ENCODE data around the gene PSAPL1. TPM values are rescaled to one million over a fixed set of nuclear protein-coding genes. Genes with fewer than 3 reads are reported as not detected.

The PSAPL1 gene
- total and polyA plus RNA-seq, 4 donors, result not detected

DNA sequence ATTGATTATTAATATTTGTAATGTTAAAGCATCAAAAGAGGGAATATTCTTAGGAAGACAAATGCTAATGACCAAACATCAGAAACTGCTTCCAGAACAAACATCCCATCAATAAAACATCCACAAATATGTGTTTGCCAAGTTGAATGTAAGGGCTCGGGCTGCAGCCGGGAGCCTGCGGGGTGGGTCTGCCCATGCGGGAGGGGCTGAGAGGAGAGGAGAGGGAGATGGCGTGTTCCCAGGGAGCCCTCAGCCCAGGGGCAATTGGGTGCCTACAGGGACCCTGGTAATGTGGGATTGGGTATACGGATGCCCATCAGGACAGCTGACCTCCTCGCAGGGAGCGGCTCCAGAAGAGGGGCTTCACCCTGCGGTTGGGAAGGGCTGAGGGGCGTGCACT, 38.4 kb upstream of the PSAPL1 start:
- TF ChIP-seq RAD21 (IDR thresholded peaks at IDR 0.05) (no peak), RXRA (IDR thresholded peaks at IDR 0.05) (no peak), FOXA1 (IDR thresholded peaks at IDR 0.05) (no peak), JUND (IDR thresholded peaks at IDR 0.05) (no peak), GABPA (IDR thresholded peaks at IDR 0.05 in 1 of 2, conservative IDR thresholded peaks at IDR 0.05 in 1 of 2) (no peak), YY1 (IDR thresholded peaks at IDR 0.05) (no peak), NR2F2 (IDR thresholded peaks at IDR 0.05) (no peak), EGR1 (IDR thresholded peaks at IDR 0.05; ENCODE audit: low read depth in 2 of 2) (no peak), HNF4G (IDR thresholded peaks at IDR 0.05) (no peak), HNF4A (conservative IDR thresholded peaks at IDR 0.05) (no peak), FOXA2 (IDR thresholded peaks at IDR 0.05) (no peak), SP1 (IDR thresholded peaks at IDR 0.05) (no peak), MAX (IDR thresholded peaks at IDR 0.05) (no peak), TAF1 (conservative IDR thresholded peaks at IDR 0.05) (no peak)
- TF ChIP-seq, protein P1, sequence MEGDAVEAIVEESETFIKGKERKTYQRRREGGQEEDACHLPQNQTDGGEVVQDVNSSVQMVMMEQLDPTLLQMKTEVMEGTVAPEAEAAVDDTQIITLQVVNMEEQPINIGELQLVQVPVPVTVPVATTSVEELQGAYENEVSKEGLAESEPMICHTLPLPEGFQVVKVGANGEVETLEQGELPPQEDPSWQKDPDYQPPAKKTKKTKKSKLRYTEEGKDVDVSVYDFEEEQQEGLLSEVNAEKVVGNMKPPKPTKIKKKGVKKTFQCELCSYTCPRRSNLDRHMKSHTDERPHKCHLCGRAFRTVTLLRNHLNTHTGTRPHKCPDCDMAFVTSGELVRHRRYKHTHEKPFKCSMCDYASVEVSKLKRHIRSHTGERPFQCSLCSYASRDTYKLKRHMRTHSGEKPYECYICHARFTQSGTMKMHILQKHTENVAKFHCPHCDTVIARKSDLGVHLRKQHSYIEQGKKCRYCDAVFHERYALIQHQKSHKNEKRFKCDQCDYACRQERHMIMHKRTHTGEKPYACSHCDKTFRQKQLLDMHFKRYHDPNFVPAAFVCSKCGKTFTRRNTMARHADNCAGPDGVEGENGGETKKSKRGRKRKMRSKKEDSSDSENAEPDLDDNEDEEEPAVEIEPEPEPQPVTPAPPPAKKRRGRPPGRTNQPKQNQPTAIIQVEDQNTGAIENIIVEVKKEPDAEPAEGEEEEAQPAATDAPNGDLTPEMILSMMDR (IDR thresholded peaks at IDR 0.05; ENCODE audit: low read depth, low read length, missing input control), result no peak
- TF ChIP-seq, protein P2, sequence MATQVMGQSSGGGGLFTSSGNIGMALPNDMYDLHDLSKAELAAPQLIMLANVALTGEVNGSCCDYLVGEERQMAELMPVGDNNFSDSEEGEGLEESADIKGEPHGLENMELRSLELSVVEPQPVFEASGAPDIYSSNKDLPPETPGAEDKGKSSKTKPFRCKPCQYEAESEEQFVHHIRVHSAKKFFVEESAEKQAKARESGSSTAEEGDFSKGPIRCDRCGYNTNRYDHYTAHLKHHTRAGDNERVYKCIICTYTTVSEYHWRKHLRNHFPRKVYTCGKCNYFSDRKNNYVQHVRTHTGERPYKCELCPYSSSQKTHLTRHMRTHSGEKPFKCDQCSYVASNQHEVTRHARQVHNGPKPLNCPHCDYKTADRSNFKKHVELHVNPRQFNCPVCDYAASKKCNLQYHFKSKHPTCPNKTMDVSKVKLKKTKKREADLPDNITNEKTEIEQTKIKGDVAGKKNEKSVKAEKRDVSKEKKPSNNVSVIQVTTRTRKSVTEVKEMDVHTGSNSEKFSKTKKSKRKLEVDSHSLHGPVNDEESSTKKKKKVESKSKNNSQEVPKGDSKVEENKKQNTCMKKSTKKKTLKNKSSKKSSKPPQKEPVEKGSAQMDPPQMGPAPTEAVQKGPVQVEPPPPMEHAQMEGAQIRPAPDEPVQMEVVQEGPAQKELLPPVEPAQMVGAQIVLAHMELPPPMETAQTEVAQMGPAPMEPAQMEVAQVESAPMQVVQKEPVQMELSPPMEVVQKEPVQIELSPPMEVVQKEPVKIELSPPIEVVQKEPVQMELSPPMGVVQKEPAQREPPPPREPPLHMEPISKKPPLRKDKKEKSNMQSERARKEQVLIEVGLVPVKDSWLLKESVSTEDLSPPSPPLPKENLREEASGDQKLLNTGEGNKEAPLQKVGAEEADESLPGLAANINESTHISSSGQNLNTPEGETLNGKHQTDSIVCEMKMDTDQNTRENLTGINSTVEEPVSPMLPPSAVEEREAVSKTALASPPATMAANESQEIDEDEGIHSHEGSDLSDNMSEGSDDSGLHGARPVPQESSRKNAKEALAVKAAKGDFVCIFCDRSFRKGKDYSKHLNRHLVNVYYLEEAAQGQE (IDR thresholded peaks at IDR 0.05), result no peak
- TF ChIP-seq, protein P3, sequence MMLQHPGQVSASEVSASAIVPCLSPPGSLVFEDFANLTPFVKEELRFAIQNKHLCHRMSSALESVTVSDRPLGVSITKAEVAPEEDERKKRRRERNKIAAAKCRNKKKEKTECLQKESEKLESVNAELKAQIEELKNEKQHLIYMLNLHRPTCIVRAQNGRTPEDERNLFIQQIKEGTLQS (IDR thresholded peaks at IDR 0.05), result no peak
- TF ChIP-seq, protein P4, sequence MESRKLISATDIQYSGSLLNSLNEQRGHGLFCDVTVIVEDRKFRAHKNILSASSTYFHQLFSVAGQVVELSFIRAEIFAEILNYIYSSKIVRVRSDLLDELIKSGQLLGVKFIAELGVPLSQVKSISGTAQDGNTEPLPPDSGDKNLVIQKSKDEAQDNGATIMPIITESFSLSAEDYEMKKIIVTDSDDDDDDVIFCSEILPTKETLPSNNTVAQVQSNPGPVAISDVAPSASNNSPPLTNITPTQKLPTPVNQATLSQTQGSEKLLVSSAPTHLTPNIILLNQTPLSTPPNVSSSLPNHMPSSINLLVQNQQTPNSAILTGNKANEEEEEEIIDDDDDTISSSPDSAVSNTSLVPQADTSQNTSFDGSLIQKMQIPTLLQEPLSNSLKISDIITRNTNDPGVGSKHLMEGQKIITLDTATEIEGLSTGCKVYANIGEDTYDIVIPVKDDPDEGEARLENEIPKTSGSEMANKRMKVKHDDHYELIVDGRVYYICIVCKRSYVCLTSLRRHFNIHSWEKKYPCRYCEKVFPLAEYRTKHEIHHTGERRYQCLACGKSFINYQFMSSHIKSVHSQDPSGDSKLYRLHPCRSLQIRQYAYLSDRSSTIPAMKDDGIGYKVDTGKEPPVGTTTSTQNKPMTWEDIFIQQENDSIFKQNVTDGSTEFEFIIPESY (IDR thresholded peaks at IDR 0.05), result no peak

More for the DNA sequence above, 38.4 kb upstream of the PSAPL1 start:
- no peak for DNase-seq (ENCODE audit: low spot score)
- no peaks in the 10 kb centered on the region for H3K9me3 ChIP-seq (ENCODE audit: control insufficient read depth in 4 of 4, low read length in 3 of 4)
- no peaks in the 10 kb centered on the region for H3K4me1 ChIP-seq (ENCODE audit: control insufficient read depth in 4 of 4, insufficient read depth in 4 of 4, low read length in 3 of 4)
- H3K27me3 ChIP-seq (ENCODE audit: control insufficient read depth in 4 of 4, insufficient read depth in 4 of 4, low read length in 3 of 4), result no peaks in the 10 kb centered on the region
- no peak overlapping the region for H3K9ac ChIP-seq (ENCODE audit: low read depth in 1 of 2, low read length in 2 of 2)
- H3K36me3 ChIP-seq (ENCODE audit: control insufficient read depth in 4 of 4, insufficient read depth in 3 of 4, low read depth in 1 of 4, low read length in 3 of 4), result no peaks in the 10 kb centered on the region
- no peak overlapping the region for H3K27ac ChIP-seq (ENCODE audit: low read depth in 1 of 2, low read length in 2 of 2)
- no peak overlapping the region for H3K4me3 ChIP-seq (ENCODE audit: low read depth in 1 of 3, low read length in 3 of 3)
- WGBS, result 86% methylated on average over 10 of the region's 10 CpGs

Measured in liver (tissue), 9 donors.